ENCODE results near the gene CTU2.

CTU2 gene

DNA sequence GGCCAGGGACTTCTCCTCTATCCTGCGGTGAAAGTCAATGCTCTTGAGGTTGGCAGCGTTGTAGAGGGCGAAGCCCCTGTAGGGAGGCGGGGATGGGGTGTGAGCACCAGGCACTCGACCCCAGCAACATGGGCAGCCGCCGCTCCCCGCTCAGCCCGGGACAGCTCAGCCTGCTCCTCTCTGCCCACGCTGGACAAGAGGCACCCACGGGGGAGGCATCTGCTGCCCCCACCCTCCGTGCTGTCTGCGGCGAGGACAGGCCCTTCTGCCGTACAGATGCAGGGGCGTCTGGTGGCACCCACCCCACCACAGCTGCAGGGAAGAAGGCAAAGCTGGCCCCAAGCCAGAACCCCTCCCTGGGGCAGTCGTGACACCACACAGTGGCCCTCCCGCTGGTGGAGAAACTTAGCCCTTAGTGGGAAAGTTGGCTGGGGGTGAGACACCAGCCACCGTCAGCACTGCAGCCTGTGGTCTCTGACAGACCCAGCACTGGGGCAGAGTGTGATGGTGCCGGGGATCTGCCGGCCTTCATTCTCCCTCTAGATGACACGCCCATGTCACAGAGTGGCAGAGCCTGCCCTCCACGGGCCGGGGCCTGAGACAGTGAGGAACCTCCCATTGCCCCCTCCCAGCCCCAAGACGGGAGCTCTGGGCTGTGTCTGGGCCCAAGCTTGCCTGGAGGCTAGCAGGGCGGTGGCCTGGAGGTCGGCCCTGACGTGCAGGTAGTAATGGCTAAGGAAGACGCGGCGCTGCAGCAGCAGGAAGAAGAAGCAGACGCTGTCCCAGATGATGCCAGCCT is 19.5 kb downstream of the CTU2 start:
- no peak for DNase-seq (ENCODE audit: extremely low spot score)
- TF ChIP-seq, protein P1, sequence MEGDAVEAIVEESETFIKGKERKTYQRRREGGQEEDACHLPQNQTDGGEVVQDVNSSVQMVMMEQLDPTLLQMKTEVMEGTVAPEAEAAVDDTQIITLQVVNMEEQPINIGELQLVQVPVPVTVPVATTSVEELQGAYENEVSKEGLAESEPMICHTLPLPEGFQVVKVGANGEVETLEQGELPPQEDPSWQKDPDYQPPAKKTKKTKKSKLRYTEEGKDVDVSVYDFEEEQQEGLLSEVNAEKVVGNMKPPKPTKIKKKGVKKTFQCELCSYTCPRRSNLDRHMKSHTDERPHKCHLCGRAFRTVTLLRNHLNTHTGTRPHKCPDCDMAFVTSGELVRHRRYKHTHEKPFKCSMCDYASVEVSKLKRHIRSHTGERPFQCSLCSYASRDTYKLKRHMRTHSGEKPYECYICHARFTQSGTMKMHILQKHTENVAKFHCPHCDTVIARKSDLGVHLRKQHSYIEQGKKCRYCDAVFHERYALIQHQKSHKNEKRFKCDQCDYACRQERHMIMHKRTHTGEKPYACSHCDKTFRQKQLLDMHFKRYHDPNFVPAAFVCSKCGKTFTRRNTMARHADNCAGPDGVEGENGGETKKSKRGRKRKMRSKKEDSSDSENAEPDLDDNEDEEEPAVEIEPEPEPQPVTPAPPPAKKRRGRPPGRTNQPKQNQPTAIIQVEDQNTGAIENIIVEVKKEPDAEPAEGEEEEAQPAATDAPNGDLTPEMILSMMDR (IDR thresholded peaks at IDR 0.05; ENCODE audit: control extremely low read depth, extremely low read depth, low read depth, missing control alignments), result no peak
- ChIA-PET POLR2A (no interaction called here), CTCF (interaction anchor here (1.1 to 1.6 kb wide), 2 partner anchors 12 kb away, joined by 5 to 7 read pairs; no protein-coding TSS in a partner anchor)

DNA sequence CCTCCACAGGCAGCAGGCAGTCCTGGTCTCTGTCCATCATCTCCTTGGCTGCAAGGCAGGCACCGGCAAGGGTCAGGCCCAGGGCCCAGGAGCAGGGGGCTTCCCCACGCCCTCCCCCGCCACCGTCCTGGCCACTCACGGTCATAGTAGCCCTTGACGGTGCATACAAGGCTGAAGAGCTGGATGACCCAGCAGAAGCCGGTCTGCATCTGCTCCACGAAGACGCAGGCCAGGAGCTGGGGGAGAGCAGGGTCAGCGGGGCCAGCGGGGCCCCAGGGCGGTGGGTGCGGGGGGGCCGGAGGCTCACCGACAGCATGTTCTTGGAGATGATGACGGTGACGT is 20.1 kb downstream of the CTU2 start:
- POLR2A ChIA-PET, result no interaction called here
- CTCF ChIA-PET, result interaction anchor here (1.1 kb wide), 1 partner anchor 11 kb away, joined by 5 read pairs; no protein-coding TSS in a partner anchor
- DNase-seq (ENCODE audit: extremely low spot score), result no peak
- TF ChIP-seq, protein P1 (IDR thresholded peaks at IDR 0.05; ENCODE audit: control extremely low read depth, extremely low read depth, low read depth, missing control alignments), result no peak

GRCh38 chr16:88726981-88727380 is 20.7 kb downstream of the CTU2 start:
- ChIA-PET POLR2A (no interaction called here), CTCF (interaction anchor here (1.1 to 1.4 kb wide), 3 partner anchors 10 to 16 kb away, joined by 3 to 5 read pairs (median 5); no protein-coding TSS in a partner anchor)
- TF ChIP-seq, protein P1 (IDR thresholded peaks at IDR 0.05; ENCODE audit: control extremely low read depth, extremely low read depth, low read depth, missing control alignments), result no peak
- DNase-seq (ENCODE audit: extremely low spot score), result no peak

DNA sequence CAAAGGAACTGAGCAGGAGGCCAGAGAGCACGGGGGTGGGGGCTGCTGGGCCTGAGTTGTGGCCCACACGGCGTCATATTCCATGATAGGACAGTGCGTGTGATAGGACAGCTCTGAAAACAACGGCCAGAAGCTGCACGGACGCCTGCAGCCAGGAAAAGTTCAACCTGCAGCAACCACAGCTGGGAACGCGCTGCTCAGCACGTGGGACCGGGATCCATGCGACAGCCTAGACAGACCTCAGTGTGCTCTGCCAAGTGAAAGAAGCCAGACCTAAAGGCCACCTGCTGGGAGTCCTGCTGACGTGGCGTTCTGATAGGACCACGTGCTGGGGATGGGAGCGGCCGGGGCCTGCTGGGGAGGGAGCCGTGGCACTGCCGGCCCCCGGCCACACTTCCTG is 21.6 kb downstream of the CTU2 start:
- ChIA-PET POLR2A (no interaction called here), CTCF (interaction anchor here (1.2 to 1.4 kb wide), 2 partner anchors 10 to 16 kb away, joined by 3 to 5 read pairs; no protein-coding TSS in a partner anchor)
- TF ChIP-seq, protein P1 (IDR thresholded peaks at IDR 0.05; ENCODE audit: control extremely low read depth, extremely low read depth, low read depth, missing control alignments), result no peak
- no peak for DNase-seq (ENCODE audit: extremely low spot score)

DNA sequence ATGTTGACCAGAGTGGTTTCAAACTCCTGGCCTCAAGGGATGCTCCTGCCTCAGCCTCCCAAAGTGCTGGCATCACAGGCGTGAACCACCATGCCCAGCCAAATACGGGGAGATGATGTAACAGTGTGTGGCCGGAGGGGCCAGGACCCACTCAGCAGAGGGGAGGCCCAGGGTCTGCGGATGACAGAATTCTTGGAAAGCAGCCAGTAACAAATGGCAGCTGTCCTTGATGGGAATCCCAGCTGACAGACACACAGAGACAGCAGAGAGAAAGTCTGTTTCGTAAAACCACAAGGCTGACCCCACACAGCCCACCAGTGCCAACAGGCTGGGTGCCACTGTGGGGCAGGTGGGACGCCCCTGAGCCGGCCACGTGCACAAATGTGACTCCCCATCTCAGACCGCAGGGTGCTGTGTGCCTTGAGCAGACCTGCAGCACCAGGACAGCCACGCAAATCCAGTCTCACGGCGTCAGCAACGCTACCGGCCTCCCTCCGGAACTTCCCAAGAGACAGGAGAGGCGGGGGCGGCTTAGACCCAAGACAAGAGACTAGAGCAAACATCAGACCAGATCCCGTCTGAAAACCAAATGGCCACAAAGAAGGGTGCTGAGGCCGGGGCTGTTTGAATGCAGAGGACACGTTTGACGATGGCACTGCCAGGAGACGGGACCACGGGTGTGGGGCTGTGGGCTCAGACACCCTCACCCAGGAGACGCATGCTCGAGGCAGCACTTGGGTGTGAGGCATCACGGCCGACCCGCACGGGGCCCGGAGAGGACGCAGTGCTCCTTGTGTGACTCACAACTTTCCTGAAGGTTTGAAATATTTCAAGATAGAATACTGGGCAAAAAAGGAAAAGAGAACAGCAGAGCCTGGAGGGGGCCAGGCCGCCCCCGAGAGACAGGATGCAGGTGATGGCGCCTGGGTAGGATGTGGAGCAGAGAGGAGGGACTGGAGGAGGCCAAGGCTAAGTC is 24.6 kb downstream of the CTU2 start:
- no peak for DNase-seq (ENCODE audit: extremely low spot score)
- TF ChIP-seq, protein P1 (IDR thresholded peaks at IDR 0.05; ENCODE audit: control extremely low read depth, extremely low read depth, low read depth, missing control alignments), result no peak
- ChIA-PET POLR2A (interaction anchor here (0.6 kb wide), 1 partner anchor 89 kb away, joined by 4 read pairs; no protein-coding TSS in a partner anchor), CTCF (no interaction called here)

DNA sequence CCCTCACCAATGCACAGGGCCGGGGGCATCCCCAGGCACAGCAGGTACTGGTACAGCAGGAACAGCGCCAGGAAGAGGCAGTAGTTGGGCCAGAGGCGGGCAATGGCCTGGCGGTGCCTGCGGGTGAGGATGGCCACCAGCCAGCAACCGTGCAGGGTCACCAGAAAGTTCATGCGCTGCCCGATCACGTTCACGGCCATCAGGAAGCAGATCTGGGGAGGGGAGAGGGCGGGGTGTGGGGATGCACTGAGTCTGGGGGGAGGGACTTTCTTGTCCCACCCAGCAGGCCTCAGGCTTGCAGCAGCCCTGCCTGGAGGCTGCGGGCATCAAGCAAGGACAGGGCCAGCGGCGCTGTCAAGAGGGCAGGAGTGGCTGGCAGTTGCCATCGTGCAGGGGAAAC is 25.4 kb downstream of the CTU2 start:
- TF ChIP-seq, protein P1 (IDR thresholded peaks at IDR 0.05; ENCODE audit: control extremely low read depth, extremely low read depth, low read depth, missing control alignments), result no peak
- CTCF ChIA-PET, result no interaction called here
- no peak for DNase-seq (ENCODE audit: extremely low spot score)
- POLR2A ChIA-PET, result no interaction called here

Measured in GM10248 (cell line).